Duodenal mucosa (tissue), 2 donors: ENCODE data around the gene OR4L1.

ENCODE experiments used
- H3K27ac ChIP-seq: one replicate; pipeline ENCODE4 v1.7.0; 2013; ENCODE audit warnings: low read depth, low read length
- H3K27me3 ChIP-seq, 2 donors: one replicate each; pipeline ENCODE4 v1.7.0; 2013; ENCODE audit warnings: low read length in 2 of 2, control low read depth in 1 of 2; ENCODE audit not compliant: insufficient read depth in 2 of 2, control insufficient read depth in 1 of 2
- H3K36me3 ChIP-seq, 2 donors: one replicate each; pipeline ENCODE4 v1.7.0; 2013; ENCODE audit warnings: low read length in 2 of 2, control low read depth in 1 of 2; ENCODE audit not compliant: insufficient read depth in 2 of 2, control insufficient read depth in 1 of 2
- H3K4me1 ChIP-seq, 2 donors: one replicate each; pipeline ENCODE4 v1.7.0; 2013; ENCODE audit warnings: low read length in 2 of 2, control low read depth in 1 of 2; ENCODE audit not compliant: insufficient read depth in 2 of 2, control insufficient read depth in 1 of 2
- H3K4me3 ChIP-seq, 2 donors: one replicate each; pipeline ENCODE4 v1.7.0; 2013; ENCODE audit warnings: low read length in 2 of 2, low read depth in 1 of 2
- H3K9ac ChIP-seq, 2 donors: one replicate each; pipeline ENCODE4 v1.7.0; 2013; ENCODE audit warnings: low read length in 2 of 2, low read depth in 1 of 2
- H3K9me3 ChIP-seq, 2 donors: one replicate each; pipeline ENCODE4 v1.7.0; 2013; ENCODE audit warnings: low read length in 2 of 2, control low read depth in 1 of 2; ENCODE audit not compliant: control insufficient read depth in 1 of 2

The OR4L1 gene

GRCh38 chr14:20110438-20110837 lies 50.6 kb downstream of the OR4L1 start, which contains the start of gene OR4K17:
Gene OR4K17 (plus strand): TSS chr14:20110739. CDS start chr14:20117500, 6,761 bp downstream.
- Histone ChIP-seq H3K27ac (no peak within 1 kb of the TSS), H3K4me1 (no peaks in the 10 kb centered on the region), H3K36me3 (no peaks in the 10 kb centered on the region), H3K4me3 (no peak within 1 kb of the TSS), H3K9ac (no peak within 1 kb of the TSS), H3K27me3 (no peaks in the 10 kb centered on the region), H3K9me3 (peaks cover 0 to 3% of the 10 kb centered on the region in 2 donors)
